Osteoblast (primary cell): ENCODE measurements around the gene PSME4. TPM values are rescaled to one million over a fixed set of nuclear protein-coding genes. Genes with fewer than 3 reads are reported as not detected.
"Not testable (repeated sequence)": the region's sequence is repeated elsewhere in the genome, so short reads cannot be mapped to it uniquely, and the experiment has no call there.

Experiments used
- DNase-seq: peaks from one replicate; pipeline ENCODE4 v3.0.0; 2011; ENCODE audit warnings: low spot score, mixed read lengths; ENCODE audit not compliant: insufficient read length; ENCODE audit errors: missing footprints
- H2AFZ ChIP-seq: 2 replicates; pipeline ENCODE4 v1.6.0; 2011; ENCODE audit warnings: mild to moderate bottlenecking, low read length
- H3K27ac ChIP-seq: 2 replicates; pipeline ENCODE4 v1.5.1; 2011; ENCODE audit warnings: mild to moderate bottlenecking, low read depth, low read length, moderate library complexity
- H3K27me3 ChIP-seq: 2 replicates; pipeline ENCODE4 v1.6.0; 2012; ENCODE audit warnings: mild to moderate bottlenecking, control low read depth, inconsistent platforms, low read length, moderate library complexity; ENCODE audit not compliant: insufficient read depth
- H3K36me3 ChIP-seq: 2 replicates; pipeline ENCODE4 v1.5.1; 2011; ENCODE audit warnings: mild to moderate bottlenecking, low read length, control low read depth, moderate library complexity; ENCODE audit not compliant: insufficient read depth
- H3K4me1 ChIP-seq: 2 replicates; pipeline ENCODE4 v1.5.1; 2011; ENCODE audit warnings: mild to moderate bottlenecking, low read length, control low read depth, moderate library complexity; ENCODE audit not compliant: insufficient read depth
- H3K4me2 ChIP-seq: 2 replicates; pipeline ENCODE4 v1.6.0; 2011; ENCODE audit warnings: mild to moderate bottlenecking, low read length; ENCODE audit not compliant: insufficient read depth
- H3K4me3 ChIP-seq: fragments of 200-600 bp; sonication (generic); 3 replicates; pipeline ENCODE4 v1.5.1; 2012; ENCODE audit warnings: mild to moderate bottlenecking, low read length, inconsistent platforms; ENCODE audit not compliant: insufficient read depth
- H3K79me2 ChIP-seq: 2 replicates; pipeline ENCODE4 v1.6.0; 2012; ENCODE audit warnings: mild to moderate bottlenecking, low read length, control low read depth, inconsistent platforms; ENCODE audit not compliant: insufficient read depth
- H3K9me3 ChIP-seq: 2 replicates; pipeline ENCODE4 v1.5.1; 2011; ENCODE audit warnings: low read depth, low read length, control low read depth
- H4K20me1 ChIP-seq: 2 replicates; pipeline ENCODE4 v1.6.0; 2012; ENCODE audit warnings: mild to moderate bottlenecking, low read length, control low read depth; ENCODE audit not compliant: insufficient read depth
- CTCF ChIP-seq: IDR thresholded peaks from 2 replicates; pipeline ENCODE4 v1.5.1; 2011; ENCODE audit warnings: mild to moderate bottlenecking, low read depth, low read length, moderate library complexity; ENCODE audit errors: extremely low read depth
- total RNA-seq: library from RNA; depleted of rRNA; stranded (reverse); fragments of >200 nt; gene quantifications from 2 replicates; pipeline ENCODE4 v1.2.3, GENCODE V29; 2012

The PSME4 gene
- total RNA-seq, 1 donor, result 61.9 TPM

- TF ChIP-seq CTCF, result no peak
- H2AFZ ChIP-seq, result no peak overlapping the region
- H3K4me2 ChIP-seq, result no peak overlapping the region
- no peaks in the 10 kb centered on the region for H4K20me1 ChIP-seq
- no peaks in the 10 kb centered on the region for H3K4me1 ChIP-seq
- no peak for DNase-seq
- H3K27ac ChIP-seq, result no peak overlapping the region
- H3K79me2 ChIP-seq, result no peaks in the 10 kb centered on the region
- no peaks in the 10 kb centered on the region for H3K9me3 ChIP-seq
- H3K27me3 ChIP-seq, result no peaks in the 10 kb centered on the region
- no peaks in the 10 kb centered on the region for H3K36me3 ChIP-seq
- H3K4me3 ChIP-seq, result no peak overlapping the region
Observed at GRCh38 chr2:53842891-53843290, 127.9 kb downstream of the PSME4 start.

GRCh38 chr2:53841651-53842050, 129.1 kb downstream of the PSME4 start:
- H2AFZ ChIP-seq, result not testable (repeated sequence)

GRCh38 chr2:53840580-53840979, 130.2 kb downstream of the PSME4 start:
- no peak for DNase-seq
- H3K36me3 ChIP-seq, result no peaks in the 10 kb centered on the region
- H3K9me3 ChIP-seq, result no peaks in the 10 kb centered on the region
- no peaks in the 10 kb centered on the region for H3K79me2 ChIP-seq
- H3K27ac ChIP-seq, result no peak overlapping the region
- TF ChIP-seq CTCF, result no peak
- H3K4me1 ChIP-seq, result no peaks in the 10 kb centered on the region
- no peak overlapping the region for H3K4me2 ChIP-seq
- no peak overlapping the region for H2AFZ ChIP-seq
- no peaks in the 10 kb centered on the region for H3K27me3 ChIP-seq
- no peaks in the 10 kb centered on the region for H4K20me1 ChIP-seq
- H3K4me3 ChIP-seq, result no peak overlapping the region

More at GRCh38 chr2:53841651-53842050, 129.1 kb downstream of the PSME4 start:
- DNase-seq, H3K4me2 ChIP-seq, H3K4me3 ChIP-seq, H3K36me3 ChIP-seq, H4K20me1 ChIP-seq, H3K27ac ChIP-seq, H3K79me2 ChIP-seq, H3K4me1 ChIP-seq, H3K27me3 ChIP-seq, H3K9me3 ChIP-seq: not testable (repeated sequence)

- not testable (repeated sequence) for H3K27ac ChIP-seq, DNase-seq, H3K36me3 ChIP-seq, H2AFZ ChIP-seq, H3K27me3 ChIP-seq, H3K79me2 ChIP-seq, H3K4me1 ChIP-seq, H4K20me1 ChIP-seq, H3K4me2 ChIP-seq, H3K4me3 ChIP-seq, H3K9me3 ChIP-seq
Observed at GRCh38 chr2:53829980-53830290, 140.9 kb downstream of the PSME4 start.

GRCh38 chr2:53829273-53829979, 141.4 kb downstream of the PSME4 start:
- no peaks in the 10 kb centered on the region for H3K36me3 ChIP-seq
- no peak for DNase-seq
- no peak overlapping the region for H2AFZ ChIP-seq
- no peaks in the 10 kb centered on the region for H3K9me3 ChIP-seq
- TF ChIP-seq CTCF, result no peak
- no peaks in the 10 kb centered on the region for H4K20me1 ChIP-seq
- no peak overlapping the region for H3K4me2 ChIP-seq
- no peaks in the 10 kb centered on the region for H3K27me3 ChIP-seq
- no peak overlapping the region for H3K27ac ChIP-seq
- H3K4me1 ChIP-seq, result no peaks in the 10 kb centered on the region
- no peak overlapping the region for H3K4me3 ChIP-seq
- no peaks in the 10 kb centered on the region for H3K79me2 ChIP-seq
